ENCODE measurements around the gene SCN2B. TPM values are rescaled to one million over a fixed set of nuclear protein-coding genes. Genes with fewer than 3 reads are reported as not detected.

Gene SCN2B
- 0.18 TPM for total RNA-seq

DNA sequence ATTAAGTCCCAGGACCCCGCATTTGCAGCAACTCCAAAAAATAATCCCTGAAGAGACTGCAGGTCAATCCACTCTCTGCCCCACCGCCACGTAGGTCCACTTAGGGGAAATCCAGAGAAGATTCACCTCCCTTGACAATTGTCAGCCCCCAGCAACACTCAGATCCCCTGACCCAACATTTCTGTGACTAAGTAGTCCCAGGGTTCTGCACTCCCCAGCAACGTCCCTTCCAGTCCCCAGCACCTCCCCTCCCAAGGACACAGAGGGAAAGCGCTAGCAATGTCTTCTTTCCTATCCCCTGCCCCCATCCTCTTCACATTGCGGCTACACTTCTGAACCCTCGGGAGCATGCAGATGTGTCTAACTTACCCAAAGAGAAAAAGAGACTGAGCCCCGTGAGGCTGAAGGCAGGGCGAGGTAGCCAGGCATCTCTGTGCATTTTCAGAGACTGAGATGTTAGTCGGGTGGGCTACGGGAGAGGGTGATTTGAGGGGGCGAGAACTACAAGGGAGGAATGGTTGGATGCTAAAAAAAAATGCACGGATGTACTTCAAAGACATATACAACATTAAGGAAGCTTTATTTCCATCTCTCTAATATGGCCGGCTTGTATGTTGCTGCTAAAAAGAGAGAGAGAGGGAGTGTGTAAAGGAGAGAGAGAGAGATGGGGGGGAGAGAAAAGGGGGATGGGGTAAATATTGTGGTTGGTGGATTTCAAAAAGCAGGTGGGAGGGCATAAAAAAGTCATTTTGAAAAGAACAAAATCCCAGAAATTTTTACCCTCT is at the start of gene SCN2B:
SCN2B (minus strand) TSS at position 647 of the 785 bp plus-strand sequence; CDS start at position 439, 208 bp downstream.
- DNase-seq (ENCODE audit: low spot score): no peak

DNA sequence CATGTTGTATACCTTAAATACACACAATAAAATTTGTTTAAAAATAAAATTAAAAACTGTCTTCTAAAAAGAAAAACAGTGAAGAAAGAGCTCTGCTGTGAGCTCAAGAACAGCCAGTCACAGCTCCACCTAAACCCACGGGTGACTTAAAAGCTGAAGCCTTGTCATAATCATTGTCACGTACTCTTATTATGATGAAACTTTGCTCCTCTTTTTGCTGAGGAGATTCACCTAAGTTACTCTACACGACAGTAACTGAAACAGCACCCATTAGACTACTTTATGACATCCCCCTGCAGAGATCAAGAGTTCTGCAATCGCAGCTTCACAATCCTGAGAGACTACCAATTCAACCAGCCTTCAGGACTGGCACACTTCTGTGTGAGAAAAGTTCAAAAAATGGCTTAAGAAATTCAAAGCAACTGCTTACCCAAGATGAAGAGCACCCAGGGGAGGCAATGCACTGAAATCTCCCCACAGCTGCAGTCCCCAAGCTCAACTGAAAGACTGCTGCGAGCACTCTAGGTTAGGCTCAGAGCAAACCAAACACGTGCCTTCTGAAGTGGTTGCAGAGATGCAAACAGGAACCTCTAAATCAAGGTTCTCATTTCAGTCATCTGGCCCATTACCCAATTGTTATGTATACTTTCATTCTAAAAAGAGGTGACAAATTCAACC is 48.2 kb upstream of the SCN2B start, which contains the start of gene JAML:
JAML (minus strand) TSS at position 501 of the 678 bp plus-strand sequence. CDS start 10,145 bp downstream, outside the sequence.
- no peak for DNase-seq (ENCODE audit: low spot score)

DNA sequence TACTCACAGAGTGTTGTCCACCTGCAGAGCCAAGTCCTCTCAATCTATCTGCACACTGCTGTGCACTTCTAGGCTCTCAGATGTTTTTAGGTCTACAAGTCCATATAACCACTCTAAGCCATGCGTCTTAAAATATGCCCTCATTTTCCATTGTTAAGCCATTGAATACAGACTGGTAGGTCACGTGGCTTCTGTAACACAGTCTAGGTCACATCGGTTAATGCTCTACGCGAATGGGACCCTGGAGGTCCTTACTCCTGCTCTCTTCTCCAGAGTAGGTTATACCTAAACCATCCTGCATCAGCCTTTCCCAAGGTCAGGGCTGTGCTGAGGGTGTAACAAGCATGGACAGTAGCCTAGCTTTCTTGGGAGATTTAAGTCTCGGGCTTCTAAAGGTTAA is 47.6 kb upstream of the SCN2B start:
- no peak for DNase-seq (ENCODE audit: low spot score)

DNA sequence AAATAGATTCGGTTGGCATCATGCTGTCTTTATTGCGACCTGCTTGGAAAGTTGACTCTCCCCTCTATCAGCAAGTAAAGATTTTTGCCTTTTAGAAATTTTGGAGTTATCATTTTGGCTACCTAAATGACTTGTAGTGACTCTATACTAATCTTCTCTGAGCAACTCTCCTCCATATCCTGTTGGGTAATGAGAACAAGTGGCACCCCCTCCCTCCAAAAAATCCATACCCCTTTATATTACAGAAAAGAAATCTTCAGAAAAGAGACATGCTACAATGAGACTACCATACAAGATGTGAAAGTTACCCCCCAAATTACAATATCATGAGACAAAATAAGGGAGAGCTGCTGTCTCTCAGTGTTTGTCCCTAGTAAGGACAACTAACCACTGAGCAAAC is 47.1 kb upstream of the SCN2B start:
- DNase-seq (ENCODE audit: low spot score): no peak

DNA sequence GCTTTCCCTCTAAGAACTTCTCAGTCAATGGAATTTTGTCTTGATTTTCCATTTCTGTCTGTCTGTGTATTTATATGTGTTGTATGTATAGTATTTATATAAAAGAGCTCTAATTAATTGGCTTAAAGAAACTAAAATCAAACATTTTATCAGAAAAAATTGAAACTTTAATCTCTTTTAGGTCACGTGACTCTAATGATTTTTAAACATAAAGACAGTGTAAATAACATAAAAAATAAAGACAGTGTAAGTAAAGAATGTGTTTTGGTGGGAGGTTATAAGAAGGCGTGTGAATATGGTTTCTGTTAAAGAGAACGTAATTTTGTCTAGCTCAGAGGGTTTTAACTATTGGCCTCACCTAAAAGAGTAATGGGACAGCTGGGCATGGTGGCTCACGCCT is 46.0 kb upstream of the SCN2B start:
- no peak for DNase-seq (ENCODE audit: low spot score)

- no peak for DNase-seq (ENCODE audit: low spot score)
Observed at GRCh38 chr11:118221419-118221818, 45.0 kb upstream of the SCN2B start.

DNA sequence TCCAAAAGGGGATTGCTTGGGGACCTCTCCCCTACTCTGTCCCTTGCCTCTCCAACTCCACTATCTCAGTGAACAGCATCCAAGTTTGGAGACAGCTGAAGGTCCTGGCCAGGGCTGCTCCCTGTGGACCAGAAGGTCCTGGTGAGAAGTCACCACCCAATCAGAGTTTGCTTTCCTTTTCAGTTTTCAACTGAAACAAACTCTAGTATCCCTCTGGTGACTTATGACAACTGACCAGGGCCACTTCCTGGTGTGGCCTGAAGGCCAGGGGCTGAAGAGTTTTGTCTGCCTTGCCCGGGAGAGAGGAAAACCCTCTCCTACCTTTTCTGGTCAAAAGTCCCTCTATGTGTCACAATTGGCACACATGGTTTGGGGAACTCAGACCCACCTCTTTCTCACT is 43.3 kb upstream of the SCN2B start:
- DNase-seq (ENCODE audit: low spot score): no peak

GRCh38 chr11:118219244-118219643 is 42.8 kb upstream of the SCN2B start:
- DNase-seq (ENCODE audit: low spot score): no peak

GRCh38 chr11:118217575-118217974 is 41.1 kb upstream of the SCN2B start:
- no peak for DNase-seq (ENCODE audit: low spot score)

DNA sequence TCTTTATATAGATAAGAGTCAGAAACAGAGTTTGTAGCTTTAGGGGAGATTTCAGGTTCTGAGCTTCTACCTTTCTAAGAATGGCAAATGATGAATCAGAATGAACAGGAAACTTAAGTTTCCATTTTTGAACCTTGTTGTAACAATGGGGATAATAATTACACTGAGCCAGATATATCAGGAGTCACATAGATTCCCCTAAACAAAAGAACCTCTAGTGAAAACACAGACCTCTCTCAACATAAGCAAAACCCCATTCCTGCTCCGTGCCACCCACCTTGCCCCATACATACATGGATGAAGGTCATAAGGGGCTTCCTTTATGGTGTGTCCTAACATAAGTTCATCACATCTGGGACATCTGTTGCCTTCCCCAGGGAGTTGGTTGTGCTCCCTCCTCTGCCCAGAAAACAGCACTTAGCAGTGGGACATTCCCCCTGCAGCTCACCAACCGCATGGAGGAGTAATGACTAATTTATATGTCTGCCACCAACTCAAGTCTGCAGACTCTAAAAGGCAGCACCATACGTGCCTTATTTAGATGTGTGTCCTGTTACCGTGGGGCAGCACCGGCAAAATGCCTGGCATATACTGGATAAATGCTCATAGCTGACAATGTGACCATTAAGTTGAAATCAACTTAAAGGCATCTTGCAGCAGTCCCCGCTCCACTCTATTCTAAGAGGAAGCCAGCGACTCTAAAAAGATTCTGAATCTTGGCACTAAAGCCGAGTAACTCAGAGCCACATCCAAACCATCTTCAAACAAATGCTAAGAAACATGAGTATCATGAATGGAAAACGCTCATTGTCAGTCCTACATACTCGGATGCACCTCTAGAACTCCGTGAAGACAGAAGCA is 40.4 kb upstream of the SCN2B start:
- no peak for DNase-seq (ENCODE audit: low spot score)

DNA sequence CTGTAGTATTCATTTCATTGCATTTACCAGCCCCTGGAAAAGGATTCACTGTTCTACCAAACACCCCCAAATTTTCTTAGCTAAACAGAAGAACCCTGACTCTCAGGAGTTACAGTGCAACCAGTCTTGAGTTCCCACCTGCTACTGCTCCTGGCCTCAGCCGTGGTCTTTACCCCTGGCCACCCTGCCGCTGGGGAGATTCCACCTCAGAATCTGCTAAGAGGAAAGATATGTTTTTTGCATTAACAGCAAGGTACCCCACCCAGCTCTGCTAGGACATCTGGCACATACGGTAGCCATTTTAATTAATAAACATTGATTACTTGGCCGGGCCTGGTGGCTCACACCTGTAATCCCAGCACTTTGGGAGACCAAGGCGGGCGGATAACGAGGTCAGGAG is 39.3 kb upstream of the SCN2B start:
- no peak for DNase-seq (ENCODE audit: low spot score)

GRCh38 chr11:118215262-118215661 is 38.8 kb upstream of the SCN2B start:
- DNase-seq (ENCODE audit: low spot score): no peak

DNA sequence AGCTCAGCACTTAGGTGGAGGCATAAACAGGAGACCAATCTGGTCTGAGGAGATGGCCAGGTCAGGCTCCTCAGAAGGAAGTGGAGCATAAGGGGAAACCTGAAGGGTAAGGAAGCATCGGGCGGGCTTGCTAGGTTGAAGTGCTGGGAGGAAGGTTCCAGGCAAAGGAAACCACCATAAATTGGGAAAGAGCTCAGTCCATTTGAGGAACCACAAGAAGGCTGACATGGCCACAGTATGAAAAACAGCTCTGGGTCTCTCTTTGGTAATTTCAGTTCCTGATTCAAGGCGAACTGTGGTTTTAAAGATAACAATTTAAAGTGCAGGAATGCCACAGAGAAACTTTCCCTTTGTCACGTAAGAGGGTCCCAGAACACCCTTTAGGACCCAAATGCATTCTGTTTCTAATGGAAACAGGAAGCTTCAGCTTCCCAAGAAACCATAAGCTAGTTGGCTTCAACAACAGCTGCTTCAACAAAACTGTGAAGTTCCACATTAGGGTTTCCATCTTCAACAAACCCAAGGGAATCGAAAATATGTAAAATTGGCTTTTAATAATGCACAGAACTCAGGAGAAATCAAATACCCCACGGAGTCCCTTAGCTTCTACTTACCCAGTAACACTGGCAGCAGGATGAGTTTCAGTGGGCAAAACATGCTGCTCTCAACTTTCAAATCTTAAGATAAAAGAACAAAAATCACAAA is 37.9 kb upstream of the SCN2B start:
- no peak for DNase-seq (ENCODE audit: low spot score)

DNA sequence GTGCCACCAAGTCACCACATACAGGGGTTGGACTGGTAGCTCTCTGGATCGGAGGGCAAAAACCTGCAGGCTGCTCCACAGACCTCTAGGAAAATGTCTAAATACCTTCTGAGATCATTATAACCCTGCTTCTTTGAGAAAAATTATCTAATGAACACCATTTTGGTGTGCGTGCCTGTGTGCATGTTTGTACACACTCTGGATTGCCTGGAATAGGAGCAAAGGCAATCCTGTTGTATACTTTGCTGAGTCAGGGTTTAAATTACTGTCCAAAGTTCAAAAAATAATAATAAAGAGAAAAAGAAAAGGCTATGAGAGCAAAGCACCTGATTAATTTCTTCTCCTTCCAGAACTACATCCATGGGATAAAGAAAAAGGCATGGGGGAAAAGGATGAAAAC is 37.3 kb upstream of the SCN2B start:
- DNase-seq (ENCODE audit: low spot score): no peak

GRCh38 chr11:118213201-118213600 is 36.8 kb upstream of the SCN2B start:
- DNase-seq (ENCODE audit: low spot score): no peak

GRCh38 chr11:118212781-118213191 is 36.3 kb upstream of the SCN2B start:
- no peak for DNase-seq (ENCODE audit: low spot score)

GRCh38 chr11:118212131-118212725 is 35.8 kb upstream of the SCN2B start:
- DNase-seq (ENCODE audit: low spot score): no peak

DNA sequence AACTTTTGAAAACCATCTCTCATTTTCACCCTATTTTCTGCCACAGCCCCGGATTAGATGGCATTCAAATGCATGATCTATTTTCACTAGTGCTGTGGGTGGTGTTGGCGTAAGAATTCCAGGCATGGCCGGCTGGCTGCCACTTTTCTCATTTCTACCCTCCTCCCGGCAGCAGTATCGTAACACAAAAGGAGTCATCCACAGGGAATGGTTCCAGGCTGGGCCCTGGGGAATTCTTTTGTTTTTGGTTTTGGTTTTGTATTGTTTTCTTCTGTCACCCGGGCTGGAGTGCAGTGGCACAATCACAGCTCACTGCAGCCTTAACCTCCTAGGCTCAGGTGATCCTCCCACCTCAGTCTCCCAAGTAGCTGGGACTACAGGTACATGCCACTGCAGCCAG is 34.6 kb upstream of the SCN2B start:
- no peak for DNase-seq (ENCODE audit: low spot score)

DNA sequence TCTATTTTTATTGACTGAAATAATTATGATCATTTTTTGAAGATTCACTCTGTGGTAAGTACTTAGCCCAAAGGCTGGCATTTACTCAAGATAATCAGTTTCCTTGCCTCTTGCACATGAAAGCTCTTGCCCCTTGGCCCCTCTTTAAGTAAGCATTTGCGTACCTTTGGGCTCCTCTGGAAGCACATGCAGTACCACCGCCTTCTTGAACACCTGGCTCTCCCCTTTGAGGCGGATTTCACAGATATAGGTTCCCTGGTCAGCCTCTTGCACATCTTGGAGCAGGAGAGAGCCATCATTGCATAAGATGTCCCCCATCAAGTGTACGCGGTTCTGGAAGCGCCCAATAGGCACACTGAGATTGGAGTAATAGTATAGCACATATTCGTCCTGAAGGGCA is 33.9 kb upstream of the SCN2B start:
- no peak for DNase-seq (ENCODE audit: low spot score)

GRCh38 chr11:118209033-118209432 is 32.6 kb upstream of the SCN2B start:
- DNase-seq (ENCODE audit: low spot score): no peak

DNA sequence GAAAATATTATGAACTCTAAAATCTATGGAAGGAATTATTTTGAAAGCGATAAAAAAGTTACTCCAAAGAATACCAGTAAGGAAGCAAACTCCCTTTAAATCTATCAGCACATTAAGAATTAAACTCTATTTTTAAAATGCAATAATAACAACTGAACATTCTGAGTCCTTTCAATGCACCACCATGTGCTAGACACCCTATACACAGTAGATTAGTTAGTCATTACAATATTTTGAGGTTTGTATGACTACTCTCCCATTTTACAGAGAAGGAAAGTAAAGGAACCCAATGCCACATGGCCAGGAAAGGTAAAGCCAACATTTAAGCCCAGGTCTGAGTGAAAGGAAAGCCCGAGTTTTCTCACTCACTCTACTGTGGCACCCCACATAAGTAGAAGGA is 30.6 kb upstream of the SCN2B start:
- DNase-seq (ENCODE audit: low spot score): no peak

Measured in ureter (tissue), 1 donor.